ENCODE measurements around the gene COL5A1.
"Not testable (repeated sequence)": the region's sequence is repeated elsewhere in the genome, so short reads cannot be mapped to it uniquely, and the experiment has no call there.

COL5A1 gene

GRCh38 chr9:134843740-134844139 lies 202.1 kb downstream of the COL5A1 start:
- DNase-seq, result no peak

DNA sequence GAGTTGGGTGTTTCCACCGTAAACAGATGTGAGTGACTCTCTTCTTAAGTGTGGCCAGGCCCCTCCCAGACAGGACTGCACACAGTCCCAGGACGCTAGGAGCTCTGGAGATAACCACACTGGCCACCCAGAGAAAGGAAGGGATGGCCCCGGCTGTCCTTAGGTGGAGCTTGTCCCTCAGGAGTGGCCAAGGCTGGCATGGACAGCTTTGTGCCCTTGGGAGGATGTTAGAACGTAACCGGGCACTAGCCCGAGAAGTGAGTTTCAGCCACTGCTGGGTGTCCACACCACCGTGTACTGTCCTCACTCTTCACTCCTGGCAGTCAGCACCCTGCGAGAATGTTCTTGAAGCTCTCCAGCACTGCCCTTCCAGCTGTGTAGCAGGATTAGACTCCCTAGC lies 203.2 kb downstream of the COL5A1 start:
- DNase-seq, result no peak

DNA sequence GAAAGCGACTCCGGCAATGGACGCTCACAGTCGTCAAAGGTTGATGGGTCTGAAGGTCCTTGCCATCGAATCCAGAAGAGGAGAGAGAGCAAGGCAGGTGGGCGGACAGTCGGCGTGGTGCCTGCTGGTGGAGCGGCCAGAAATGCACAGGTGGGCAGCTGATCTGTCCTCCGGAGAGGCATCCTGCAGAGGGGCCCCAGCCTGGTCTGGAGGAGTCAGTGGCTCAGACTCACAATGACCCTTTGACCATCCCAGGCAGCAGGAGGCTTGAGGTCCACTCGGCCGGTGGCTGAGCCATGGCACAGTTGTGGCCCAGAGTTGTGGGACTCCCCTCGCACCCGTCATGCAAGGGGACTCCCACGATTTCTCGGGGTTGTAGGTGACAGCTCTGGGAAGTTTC lies 204.6 kb downstream of the COL5A1 start:
- DNase-seq, result no peak

DNA sequence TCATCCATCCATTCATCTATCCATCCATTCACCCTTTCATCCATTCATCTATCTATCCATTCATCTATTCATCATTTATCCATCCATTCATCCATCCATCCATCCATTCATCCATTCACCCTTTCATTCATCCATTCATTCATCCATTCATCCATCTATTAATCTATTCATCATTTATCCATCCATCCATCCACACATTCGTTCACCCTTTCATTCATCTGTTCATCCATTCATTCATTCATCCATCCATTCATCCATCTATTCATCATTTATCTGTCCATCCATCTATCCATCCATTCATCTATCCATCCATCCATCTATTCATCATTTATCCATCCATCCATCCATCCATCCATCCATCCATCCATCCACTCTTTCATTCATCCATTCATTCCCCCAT lies 205.1 kb downstream of the COL5A1 start:
- no peak for DNase-seq

- DNase-seq, result no peak
Measured at GRCh38 chr9:134847138-134847537, 205.5 kb downstream of the COL5A1 start.

DNA sequence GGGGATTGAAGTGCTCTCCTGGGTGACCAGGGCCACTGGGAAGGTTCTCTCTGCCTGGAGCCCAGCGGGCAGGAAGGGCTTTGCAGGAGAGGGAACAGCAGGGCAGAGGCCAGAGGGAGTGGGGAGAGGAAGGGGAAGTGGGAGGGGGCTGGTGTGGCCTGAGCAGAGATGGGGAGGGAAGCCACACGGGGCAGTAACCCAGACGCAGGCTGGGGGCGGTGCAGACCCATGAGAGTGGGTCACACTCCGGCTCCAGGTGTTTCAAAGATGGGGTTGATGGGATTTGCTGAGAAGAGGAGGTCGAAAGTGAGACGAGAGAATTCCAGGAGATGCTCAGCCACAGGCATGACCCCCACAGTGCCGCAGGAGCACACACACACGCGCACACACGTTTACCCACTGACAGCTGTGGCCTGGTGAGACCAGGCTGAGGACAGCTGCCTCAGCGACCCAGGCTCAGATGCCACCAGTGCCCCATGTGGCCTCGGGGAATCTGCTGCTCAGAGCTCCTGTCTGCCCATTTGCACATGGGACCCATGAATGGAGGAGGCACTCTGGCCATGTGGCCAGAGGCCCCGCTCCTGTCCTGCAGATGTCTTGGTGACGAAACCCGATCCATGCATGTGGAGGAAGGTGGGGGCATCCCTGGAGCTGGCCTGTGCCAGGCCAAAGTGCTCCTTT lies 206.3 kb downstream of the COL5A1 start:
- DNase-seq, result no peak

GRCh38 chr9:134848504-134848903 lies 206.9 kb downstream of the COL5A1 start:
- DNase-seq, result no peak

DNA sequence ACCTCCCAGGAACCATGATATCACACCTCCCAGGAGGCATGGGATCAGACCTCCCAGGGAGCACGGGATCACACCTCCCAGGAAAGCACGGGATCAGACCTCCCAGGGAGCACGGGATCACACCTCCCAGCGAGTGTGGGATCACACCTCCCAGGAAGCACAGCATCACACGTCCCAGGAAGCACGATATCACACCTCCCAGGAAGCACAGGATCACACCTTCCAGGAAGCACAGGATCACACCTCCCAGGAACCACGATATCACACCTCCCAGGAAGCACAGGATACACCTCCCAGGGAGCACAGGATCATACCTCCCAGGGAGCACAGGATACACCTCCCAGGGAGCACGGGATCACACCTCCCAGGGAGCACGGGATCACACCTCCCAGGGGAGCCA lies 209.0 kb downstream of the COL5A1 start:
- no peak for DNase-seq

- no peak for DNase-seq
Measured at GRCh38 chr9:134851020-134851419, 209.4 kb downstream of the COL5A1 start.

DNA sequence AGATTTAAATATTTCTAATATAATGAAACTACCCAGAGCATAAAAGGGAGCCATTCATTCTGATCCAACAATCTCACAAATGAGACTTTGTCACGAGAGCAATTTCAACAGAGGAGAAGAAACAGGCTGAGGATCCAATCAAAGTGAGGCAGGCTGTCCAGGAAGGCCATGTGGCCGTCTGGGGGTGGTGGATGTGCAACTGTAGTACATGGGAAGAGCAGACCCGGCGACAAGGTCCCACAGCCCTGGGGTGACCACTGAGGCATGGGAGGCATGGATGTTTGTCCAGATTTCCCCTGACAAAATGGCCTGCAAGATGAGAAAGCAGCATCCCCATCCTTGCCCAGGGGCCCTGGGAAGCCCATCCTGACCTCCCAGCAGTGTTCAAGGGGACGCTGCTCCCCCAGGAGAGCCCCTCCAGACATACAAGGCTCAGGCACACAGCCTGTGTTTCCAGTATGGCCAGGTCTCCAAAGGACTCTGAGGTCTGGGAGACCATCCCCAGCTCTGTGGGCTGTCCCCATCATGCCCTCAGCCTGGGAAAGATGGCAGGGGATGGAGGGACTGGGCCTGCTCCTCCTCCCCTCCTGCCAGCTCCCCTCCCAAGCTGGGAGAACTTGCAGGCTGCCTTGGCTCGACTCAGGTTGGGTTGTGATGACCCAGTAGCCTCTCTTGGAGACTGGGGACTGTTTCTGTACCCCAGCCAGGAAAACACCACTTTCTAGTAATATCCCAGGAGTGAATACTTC lies 211.5 kb downstream of the COL5A1 start:
- DNase-seq, result no peak

GRCh38 chr9:134853893-134854292 lies 212.3 kb downstream of the COL5A1 start:
- DNase-seq, result no peak

DNA sequence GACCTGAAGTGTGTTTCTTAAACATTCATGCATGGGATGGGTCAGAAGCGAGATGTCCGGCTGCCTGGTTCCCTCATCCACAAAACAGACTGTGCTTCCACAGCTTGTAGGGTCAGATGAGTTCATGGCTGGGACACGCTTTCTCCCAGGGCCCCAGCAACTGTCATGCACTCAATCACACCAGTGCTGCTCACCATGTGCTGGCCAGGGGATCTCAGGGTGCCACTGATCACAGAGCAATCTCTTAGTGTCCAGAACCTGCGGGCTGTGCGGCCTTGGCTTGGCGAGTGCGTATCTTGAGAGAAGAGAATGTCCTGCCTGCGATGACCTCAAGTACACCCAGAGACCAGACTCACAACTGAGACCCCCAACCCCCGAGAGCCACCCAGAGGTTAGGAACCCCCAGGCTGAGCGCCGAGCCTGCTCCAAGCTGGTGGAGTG lies 213.0 kb downstream of the COL5A1 start:
- no peak for DNase-seq

- no peak for DNase-seq
Measured at GRCh38 chr9:134855231-134855899, 213.8 kb downstream of the COL5A1 start.

- DNase-seq, result no peak
Measured at GRCh38 chr9:134855900-134856377, 214.3 kb downstream of the COL5A1 start.

- DNase-seq, result not testable (repeated sequence)
Measured at GRCh38 chr9:134857451-134857850, 215.8 kb downstream of the COL5A1 start.

- DNase-seq, result no peak
Measured at GRCh38 chr9:134858051-134858841, 216.6 kb downstream of the COL5A1 start.

DNA sequence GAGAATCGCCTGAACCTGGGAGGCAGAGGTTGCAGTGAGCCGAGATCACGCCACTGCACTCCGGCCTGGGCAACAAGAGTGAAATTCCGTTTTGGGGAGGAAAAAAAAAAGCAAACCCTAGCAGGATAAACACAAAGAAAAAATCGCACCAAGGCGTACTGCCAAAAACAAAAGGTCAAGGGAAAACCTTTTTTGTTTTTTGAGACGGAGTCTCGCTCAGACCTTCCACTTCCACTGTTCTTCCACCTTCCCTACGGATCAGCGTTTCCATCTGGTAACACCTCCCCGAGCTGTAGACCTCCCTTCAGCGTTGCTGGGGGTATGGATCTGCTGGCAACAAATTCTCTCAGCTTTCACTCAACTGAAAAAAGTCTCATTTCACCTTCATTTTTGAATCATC lies 218.9 kb downstream of the COL5A1 start:
- DNase-seq, result no peak

DNA sequence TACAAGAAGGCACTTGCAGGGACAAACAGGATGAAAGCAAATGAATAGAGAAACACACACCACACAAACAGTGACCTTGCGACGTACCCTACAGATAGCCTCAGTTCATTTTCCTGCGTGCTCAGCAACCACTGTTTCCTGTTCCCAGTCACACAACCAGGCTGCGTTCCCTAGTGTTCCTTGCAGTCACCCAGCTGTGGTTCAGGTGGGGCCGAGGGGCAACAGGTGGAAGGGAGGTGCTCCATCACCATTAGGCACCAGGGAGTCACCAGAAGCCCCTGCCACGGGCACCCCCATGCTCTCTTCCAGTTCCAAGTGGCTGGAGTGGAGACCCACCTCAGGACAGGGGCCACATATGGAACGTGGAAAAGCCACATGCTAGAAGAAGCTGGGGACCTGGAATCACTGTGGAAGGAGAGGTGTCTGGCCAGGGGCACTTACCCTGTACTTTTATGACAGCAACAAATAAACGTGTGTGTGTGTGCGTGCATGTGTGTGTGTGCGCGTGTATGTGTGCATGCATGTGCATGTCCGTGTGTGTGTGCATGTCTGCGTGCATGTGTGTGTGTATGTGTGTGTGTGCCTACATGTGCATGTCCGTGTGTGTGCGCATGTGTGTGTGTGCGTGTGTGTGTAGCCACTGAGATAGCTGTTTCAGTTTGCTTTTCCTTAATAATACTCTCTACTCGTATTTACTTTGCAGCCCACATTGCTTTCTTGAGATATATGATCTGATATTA lies 220.2 kb downstream of the COL5A1 start:
- no peak for DNase-seq

- DNase-seq, result no peak
Measured at GRCh38 chr9:134863306-134863902, 221.8 kb downstream of the COL5A1 start.

DNA sequence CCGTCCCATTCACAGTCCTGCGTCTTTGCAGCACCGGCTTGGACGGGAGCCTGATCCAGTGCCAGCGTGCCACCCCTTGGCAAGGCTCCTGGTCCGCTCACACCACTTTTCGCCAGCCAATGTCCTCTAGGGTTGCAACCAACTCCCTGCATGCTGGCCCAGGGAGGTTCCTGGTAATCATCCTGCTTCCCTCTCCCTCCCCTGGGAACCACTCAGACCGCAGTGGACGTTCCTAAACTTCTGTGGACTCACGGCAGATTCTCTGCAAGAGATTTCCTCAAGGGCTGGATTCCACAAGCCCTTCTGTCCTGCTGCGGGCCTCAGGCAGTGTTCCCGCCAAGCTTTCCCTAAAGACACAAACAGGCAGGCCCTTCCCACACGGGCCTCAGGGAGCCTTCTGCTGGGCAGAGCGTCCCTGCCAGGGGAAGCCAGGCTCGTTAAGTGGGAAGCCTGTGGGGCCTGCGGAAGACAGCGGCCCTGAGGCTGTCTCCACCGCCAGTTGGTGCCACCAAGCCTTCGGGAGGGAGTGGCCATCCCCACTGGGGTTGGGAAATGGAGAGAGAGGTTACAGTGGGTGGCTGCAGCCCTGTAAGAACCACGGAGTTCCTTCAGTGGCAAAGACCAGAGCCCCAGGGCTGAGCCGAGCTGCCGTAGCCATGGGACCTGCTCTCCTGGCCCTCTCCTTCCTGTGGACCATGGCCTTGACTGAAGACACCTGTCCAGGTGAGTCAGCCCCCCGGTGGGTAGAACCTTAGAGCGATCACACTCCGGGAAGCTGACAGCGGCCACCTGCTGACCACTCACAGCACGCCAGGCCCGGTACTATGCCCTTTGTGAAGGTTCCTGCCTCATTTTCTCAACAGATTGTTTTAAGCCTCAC lies 222.6 kb downstream of the COL5A1 start:
- no peak for DNase-seq

- DNase-seq, result no peak
Measured at GRCh38 chr9:134864821-134865190, 223.2 kb downstream of the COL5A1 start.

All from CD4-positive, alpha-beta T cell treated with Interleukin-10 for 1 hour (primary cell).